Activated CD4-positive, alpha-beta T cell treated with anti-CD3 and anti-CD28 coated beads for 48 hours (primary cell): ENCODE data around the gene RPS15.
"Not testable (repeated sequence)": the region's sequence is repeated elsewhere in the genome, so short reads cannot be mapped to it uniquely, and the experiment has no call there.

Experiments
- DNase-seq: peaks from one replicate; pipeline ENCODE4 v3.0.0-alpha.2; 2020

RPS15 gene

GRCh38 chr19:1471515-1472160, 33.4 kb downstream of the RPS15 start:
- no peak for DNase-seq

GRCh38 chr19:1472231-1473084, 34.3 kb downstream of the RPS15 start:
- no peak for DNase-seq

GRCh38 chr19:1473085-1473851, 35.1 kb downstream of the RPS15 start:
- DNase-seq = no peak

DNA sequence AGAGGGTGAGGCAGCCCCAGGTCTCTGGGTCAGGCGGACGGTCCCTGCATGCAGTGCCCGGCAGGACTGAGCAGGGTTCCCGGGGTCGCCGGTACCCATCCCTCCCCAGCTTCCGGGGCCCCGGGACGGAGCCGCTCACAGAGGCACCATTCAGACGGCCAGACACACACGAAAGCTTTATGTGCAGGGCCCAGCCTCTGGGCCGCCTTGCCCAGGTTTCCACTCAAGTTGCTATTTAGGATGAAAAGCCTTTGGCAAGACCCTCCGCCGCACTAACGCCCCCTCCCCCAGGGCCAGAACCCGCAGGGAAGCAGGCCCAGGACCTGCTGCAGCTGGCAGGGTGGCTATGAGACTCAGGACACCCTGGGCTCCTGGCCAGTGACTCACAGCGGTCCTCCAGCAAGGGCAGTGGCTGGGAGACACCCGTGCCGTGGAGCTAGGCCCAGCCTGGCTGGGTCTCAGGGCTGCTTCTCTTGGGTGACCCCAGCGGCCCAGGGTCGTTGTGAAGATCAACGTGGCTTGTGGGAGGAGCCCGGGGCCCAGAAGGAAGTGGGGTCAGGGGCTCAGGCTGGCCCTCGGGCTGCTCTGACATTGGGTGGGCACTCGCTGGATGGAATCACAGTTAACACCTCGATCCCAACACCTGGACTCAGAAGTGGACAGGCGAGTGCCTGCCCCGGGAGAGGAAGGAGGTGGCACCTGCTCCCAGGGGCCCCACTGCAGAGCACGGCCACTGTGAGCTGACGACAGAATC, 36.0 kb downstream of the RPS15 start:
- DNase-seq = no peak

- DNase-seq = no peak
Measured at GRCh38 chr19:1474765-1475351, 36.7 kb downstream of the RPS15 start.

DNA sequence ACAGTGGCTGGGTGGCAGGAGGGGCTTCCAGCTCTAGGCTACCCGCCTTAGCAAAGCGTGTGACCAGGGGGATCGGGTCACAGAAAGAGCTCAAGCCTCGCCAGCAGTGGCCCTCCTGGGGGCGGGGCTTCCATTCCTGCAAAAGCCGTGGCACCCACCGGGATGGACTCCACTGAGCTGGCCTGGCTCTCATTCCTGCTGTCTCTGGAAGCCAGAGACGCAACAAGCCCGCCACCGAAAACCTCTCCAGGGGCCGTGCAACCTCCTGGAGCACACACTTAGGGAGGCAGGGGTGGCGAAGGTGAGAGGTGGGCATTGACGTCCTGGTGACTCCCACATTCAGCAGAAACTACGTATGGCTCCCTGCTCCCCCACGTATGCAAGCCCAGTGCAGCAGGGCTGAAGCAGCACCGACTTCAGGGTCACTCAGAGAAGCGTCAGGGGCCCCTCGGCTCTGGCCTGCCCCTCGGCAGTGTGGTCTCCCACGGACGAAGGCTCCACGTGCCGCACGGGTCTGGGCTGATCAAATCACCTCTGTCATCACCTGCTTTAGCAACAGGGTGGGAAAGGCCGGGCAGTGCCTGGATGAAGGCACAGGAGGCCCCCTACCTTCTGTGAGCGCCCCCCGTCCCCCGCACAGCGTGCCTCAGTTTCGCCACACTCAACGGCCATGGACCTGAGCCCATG, 37.7 kb downstream of the RPS15 start:
- DNase-seq = no peak

DNA sequence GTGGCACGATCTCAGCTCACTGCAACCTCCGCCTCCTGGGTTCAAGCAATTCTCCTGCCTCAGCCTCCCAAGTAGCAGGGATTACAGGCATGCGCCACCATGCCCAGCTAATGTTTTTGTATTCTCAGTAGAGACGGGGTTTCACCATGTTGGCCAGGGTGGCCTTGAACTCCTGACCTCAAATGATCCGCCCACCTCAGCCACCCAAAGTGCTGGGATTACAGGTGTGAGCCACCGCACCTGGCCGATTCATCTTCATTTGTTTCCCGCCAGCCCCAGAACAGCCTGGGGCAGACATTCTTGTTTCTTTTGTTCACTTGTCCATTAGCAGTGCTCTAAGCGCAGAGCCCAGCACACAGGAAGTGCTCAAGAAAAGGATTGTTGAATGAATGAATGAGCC, 38.9 kb downstream of the RPS15 start:
- DNase-seq = not testable (repeated sequence)

DNA sequence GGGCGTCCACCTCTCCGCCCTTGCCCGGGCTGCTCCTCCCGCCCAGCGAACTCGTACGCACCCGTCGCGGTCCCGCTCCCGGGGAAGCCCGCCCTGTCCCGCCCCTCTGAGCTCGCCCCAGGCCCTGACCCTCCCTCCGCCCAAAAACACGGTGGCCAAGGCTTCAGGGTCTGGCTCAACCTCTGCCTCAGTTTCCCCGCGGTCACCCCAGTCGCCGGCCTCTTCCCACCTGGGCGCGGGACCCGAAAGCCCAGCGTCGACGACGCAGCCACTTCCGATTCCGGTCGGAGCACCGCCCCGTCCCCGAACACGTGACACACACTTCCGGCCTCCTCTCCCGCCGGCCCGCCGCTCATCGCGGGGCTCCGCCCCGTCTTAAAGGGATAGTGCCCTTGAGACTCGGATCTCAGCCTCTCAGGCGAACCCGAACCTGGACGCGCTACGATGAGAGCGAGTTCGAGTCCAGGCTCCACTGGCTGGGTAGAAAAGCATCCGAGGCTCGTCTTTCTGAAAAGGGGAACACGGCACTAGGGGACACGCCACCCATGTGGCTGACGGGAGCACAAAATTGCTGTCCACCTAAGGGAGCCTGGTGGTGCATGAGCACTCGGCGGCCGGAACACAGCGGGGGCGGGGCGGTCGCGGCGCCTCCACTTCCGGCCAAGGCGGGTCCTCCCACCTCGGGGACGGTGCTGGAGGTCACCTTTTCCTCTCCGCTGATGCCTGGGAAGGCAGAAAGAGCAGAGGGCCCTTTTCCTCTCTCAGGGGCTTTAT, 40.9 kb downstream of the RPS15 start, which contains the start of gene C19orf25:
Gene C19orf25 (minus strand): TSS at position 282 of the 774 bp plus-strand sequence. CDS start 312 bp downstream, outside the sequence.
- peak; percentile 96 for DNase-seq

DNA sequence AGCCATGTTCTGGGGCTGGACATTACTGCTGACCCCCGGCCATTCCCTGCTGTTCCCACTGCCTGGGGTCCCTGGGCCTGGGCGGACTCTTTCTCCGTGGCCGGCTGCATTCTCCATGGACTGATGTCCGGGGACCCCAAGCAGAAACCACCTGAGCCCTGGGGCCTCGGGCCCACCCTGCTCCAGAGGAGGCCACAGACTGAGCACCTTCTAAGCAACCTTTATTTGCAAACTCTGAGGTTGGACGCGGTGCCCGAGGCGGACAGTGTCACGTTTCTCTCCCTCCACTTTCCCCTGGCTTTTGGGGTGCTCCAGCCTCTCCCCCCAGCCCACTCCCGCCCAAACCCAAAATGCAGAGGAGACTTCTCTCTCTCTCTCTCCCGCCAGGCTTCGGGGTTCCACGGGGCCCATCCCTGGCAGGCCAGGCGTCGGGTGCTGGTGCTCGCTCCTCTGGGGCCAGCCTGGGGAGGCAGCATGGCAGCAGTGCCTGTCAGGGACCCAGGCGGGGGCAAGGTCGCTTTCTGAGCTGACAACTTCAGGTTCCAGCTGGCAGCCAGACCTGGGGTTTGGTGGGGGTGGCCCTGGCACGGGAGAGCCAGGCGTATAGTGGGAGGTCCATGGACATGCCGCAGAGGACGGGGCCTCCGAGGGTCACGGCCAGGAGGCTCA, 43.2 kb downstream of the RPS15 start:
- no peak for DNase-seq

DNA sequence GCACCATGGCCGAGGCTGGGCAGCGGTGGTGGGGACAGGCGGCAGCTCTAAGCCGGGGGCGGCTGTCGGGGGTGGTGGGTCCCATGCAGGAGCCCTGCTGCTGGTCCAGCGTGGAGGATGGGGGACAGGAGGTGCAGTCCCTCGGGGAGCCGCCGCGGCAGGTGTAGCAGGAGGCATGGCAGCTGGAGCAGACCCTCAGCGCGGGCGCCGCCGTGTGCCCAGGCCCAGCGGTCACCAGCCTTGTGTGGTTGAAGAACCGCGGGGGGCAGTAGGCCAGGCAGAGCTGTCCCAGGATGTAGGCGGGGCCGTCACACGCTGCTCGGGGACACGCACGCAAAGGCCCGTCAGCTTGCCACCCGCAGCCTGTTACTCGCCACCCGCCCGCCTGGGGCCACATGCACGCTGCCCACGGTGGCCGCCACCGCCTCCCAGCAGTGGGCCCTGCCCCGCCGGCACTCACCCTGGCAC, 43.7 kb downstream of the RPS15 start:
- no peak for DNase-seq

- DNase-seq = no peak
Measured at GRCh38 chr19:1482361-1483130, 44.4 kb downstream of the RPS15 start.

- DNase-seq = no peak
Measured at GRCh38 chr19:1483131-1483978, 45.2 kb downstream of the RPS15 start.

- no peak for DNase-seq
Measured at GRCh38 chr19:1483979-1484428, 45.8 kb downstream of the RPS15 start.

DNA sequence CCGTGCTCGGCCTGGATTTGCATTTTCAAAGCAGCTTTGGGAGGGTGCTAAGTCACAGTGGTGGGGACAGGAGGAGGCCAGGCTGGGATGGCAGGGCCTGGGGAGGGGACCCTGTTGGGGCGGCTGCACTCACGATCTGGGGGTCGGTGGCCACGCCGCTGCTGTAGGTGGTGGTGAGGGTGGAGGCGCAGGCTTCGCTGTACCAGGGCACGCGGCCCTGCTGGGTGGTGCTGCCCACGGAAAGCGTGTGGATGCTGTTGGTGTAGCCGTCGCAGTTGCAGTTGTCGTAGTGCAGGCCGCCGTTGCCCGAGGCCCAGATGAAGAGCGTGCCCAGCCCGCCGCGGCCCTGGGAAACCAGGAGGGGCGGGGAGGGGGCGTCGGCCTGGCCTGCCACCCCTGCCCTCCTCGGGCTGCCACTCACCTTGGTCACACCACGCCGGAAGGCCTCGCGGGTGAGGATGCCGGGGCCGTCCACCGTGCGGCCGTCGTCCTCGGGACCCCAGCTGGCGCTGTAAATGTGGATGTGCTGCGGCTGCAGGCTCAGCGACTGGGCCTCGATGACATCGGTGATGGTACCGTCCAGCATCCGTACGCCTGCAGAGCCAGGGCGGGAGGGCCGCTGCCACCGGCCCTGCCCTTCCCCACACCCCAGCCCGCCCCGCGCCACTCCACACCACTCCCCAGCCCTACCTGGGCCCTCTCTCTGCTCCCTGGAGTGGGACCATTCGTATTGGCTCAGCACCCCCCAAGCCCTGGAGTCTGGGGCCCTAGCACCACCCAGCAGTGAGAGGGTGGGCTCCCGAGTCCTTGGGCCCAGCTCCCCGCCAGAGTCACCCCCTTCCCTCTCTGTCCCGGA, 48.8 kb downstream of the RPS15 start:
- no peak for DNase-seq

DNA sequence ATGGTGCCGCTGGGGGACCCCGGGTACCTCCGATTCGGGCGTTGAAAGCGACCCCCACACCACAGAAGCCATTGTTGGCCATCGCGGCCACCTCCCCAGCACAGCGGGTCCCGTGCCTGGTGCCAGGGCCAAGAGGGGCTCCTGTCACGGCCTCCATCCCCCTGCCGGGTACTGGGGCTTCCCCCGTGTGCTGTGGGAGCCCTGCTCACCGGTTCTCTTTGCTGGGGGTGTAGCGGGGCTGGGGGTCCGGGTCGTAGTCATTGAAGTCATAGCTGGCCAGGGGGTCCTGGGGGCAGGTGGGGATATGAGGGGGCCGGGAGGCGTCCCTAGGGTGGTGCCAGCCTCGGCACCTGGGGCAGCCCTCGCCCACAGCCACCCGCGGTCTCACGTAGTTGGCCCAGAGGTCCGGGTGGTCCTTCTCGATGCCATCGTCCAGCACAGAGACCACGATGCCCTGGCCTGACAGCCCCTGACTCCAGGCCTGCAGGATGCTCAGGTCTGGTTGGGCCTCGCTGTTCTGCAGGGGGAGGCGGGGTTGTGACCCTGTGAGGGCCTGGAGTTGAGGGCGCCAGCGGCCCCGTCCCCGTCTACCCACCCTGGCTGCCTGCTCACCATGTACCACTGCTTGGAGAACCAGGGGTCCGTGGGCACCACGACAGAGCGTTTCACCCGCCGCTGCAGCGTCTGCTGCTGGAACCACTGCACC, 49.5 kb downstream of the RPS15 start:
- DNase-seq = no peak

DNA sequence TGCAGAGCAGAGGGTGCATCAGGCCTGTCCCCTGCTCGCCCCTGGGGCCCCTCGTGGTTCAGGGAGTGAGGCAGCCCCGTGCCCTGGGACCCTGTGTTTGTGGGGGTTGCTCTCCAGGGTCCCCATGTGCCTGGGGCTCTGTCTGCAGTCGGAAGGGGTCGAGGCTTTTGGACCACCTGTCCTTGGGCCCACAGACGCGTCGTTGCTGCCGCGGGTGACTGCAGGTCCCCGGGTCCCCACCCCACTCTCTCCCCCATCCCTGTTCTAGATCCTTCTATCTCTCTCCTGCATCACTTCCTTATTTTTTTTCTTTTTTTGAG, 50.0 kb downstream of the RPS15 start:
- DNase-seq = no peak
